Smooth muscle cell (in vitro differentiated cells): ENCODE data around the gene DNAJC7. TPM values are rescaled to one million over a fixed set of nuclear protein-coding genes. Genes with fewer than 3 reads are reported as not detected.
A peak's percentile ranks its signal among the peaks of the same experiment; 100 is the strongest.
"Not testable (repeated sequence)": the region's sequence is repeated elsewhere in the genome, so short reads cannot be mapped to it uniquely, and the experiment has no call there.

Experiments
- DNase-seq: peaks from one replicate; lab custom pipeline; 2025; ENCODE audit not compliant: unreplicated experiment; lab: John Stamatoyannopoulos, UW
- H2AFZ ChIP-seq: fragments of 200-600 bp; sonication (generic); 2 replicates; pipeline ENCODE4 v1.6.0; 2016; ENCODE audit warnings: antibody characterized with exemption, low read depth, mild to moderate bottlenecking
- H3F3A ChIP-seq: fragments of 200-600 bp; sonication (generic); 2 replicates; pipeline ENCODE4 v1.6.0; 2017; ENCODE audit warnings: antibody characterized with exemption, low read depth
- H3K27ac ChIP-seq: fragments of 200-600 bp; sonication (generic); 2 replicates; pipeline ENCODE4 v1.5.1; 2016; ENCODE audit warnings: low read depth, mild to moderate bottlenecking
- H3K27me3 ChIP-seq: fragments of 200-600 bp; sonication (generic); 2 replicates; pipeline ENCODE4 v1.6.1; 2016; ENCODE audit warnings: low read depth, mild to moderate bottlenecking
- H3K36me3 ChIP-seq: fragments of 200-600 bp; sonication (generic); 2 replicates; pipeline ENCODE4 v1.5.1; 2016; ENCODE audit warnings: low read depth
- H3K4me1 ChIP-seq: fragments of 200-600 bp; sonication (generic); 2 replicates; pipeline ENCODE4 v1.5.1; 2016; ENCODE audit warnings: low read depth
- H3K4me2 ChIP-seq: fragments of 200-600 bp; sonication (generic); 2 replicates; pipeline ENCODE4 v1.6.0; 2016; ENCODE audit warnings: mild to moderate bottlenecking
- H3K4me3 ChIP-seq: fragments of 200-600 bp; sonication (generic); 2 replicates; pipeline ENCODE4 v1.5.1; 2016; ENCODE audit warnings: mild to moderate bottlenecking
- H3K79me2 ChIP-seq: fragments of 200-600 bp; sonication (generic); 2 replicates; pipeline ENCODE4 v1.6.0; 2016; ENCODE audit warnings: low read depth, mild to moderate bottlenecking
- H3K9ac ChIP-seq: fragments of 200-600 bp; sonication (generic); 2 replicates; pipeline ENCODE4 v1.6.0; 2016; ENCODE audit warnings: low read depth
- H3K9me3 ChIP-seq: fragments of 200-600 bp; sonication (generic); replicated peaks from 2 replicates; pipeline ENCODE4 v1.5.1; 2016; ENCODE audit warnings: low read depth
- H4K20me1 ChIP-seq: fragments of 200-600 bp; sonication (generic); 2 replicates; pipeline ENCODE4 v1.6.0; 2016; ENCODE audit warnings: low read depth
- CTCF ChIP-seq: fragments of 200-600 bp; sonication (generic); IDR thresholded peaks from 2 replicates; pipeline ENCODE4 v1.5.1; 2017; ENCODE audit warnings: borderline replicate concordance, mild to moderate bottlenecking, antibody characterized with exemption; ENCODE audit not compliant: insufficient read depth, poor library complexity, severe bottlenecking
- WGBS: methylation state at CpG from one replicate; pipeline ENCODE4 v1.1.7; 2016; ENCODE audit warnings: low lambda C conversion rate; 5-methylcytosine and 5-hydroxymethylcytosine counted together
- polyA plus RNA-seq: library from polyadenylated mRNA; unstranded; fragments of >200 nt; fragmentation: Nextera tagmentation; extraction: Ambion mirVana; gene quantifications from 2 replicates; pipeline ENCODE4 v1.2.1, GENCODE V29; 2016
- total RNA-seq: library from RNA; depleted of rRNA; stranded (reverse); fragments of >200 nt; gene quantifications from 2 replicates; pipeline ENCODE4 v1.2.3, GENCODE V29; 2014

The DNAJC7 gene
- total and polyA plus RNA-seq, 2 experiments from 2014 or later = 44.5 to 44.7 TPM

- no peak overlapping the region for H2AFZ ChIP-seq
- 95% methylated on average over 6 of the region's 6 CpGs for WGBS
Measured at GRCh38 chr17:41935641-41936040, 81.6 kb downstream of the DNAJC7 start.

GRCh38 chr17:41932816-41933389 lies 84.3 kb downstream of the DNAJC7 start:
- Histone ChIP-seq H3K4me1 (peaks cover 5% of the 10 kb centered on the region), H2AFZ (no peak overlapping the region), H4K20me1 (no peaks in the 10 kb centered on the region), H3K4me3 (no peak overlapping the region), H3K9me3 (no peaks in the 10 kb centered on the region), H3K27me3 (no peaks in the 10 kb centered on the region), H3K4me2 (no peak overlapping the region), H3K27ac (no peak overlapping the region), H3F3A (peaks cover 8% of the 10 kb centered on the region), H3K9ac (no peak overlapping the region), H3K36me3 (no peaks in the 10 kb centered on the region), H3K79me2 (peaks cover 6% of the 10 kb centered on the region)
- no peak for TF ChIP-seq CTCF
- no peak for DNase-seq
- WGBS = 60% methylated on average over 2 of the region's 2 CpGs

More at GRCh38 chr17:41935641-41936040, 81.6 kb downstream of the DNAJC7 start:
- no peaks in the 10 kb centered on the region for H3K4me1 ChIP-seq
- H3K4me3 ChIP-seq = no peak overlapping the region
- H3K36me3 ChIP-seq = no peaks in the 10 kb centered on the region
- DNase-seq = no peak
- H3K79me2 ChIP-seq = no peaks in the 10 kb centered on the region
- no peaks in the 10 kb centered on the region for H4K20me1 ChIP-seq
- no peak overlapping the region for H3K27ac ChIP-seq
- H3K4me2 ChIP-seq = no peak overlapping the region
- no peak overlapping the region for H3K9ac ChIP-seq
- H3K9me3 ChIP-seq = no peaks in the 10 kb centered on the region
- H3F3A ChIP-seq = no peaks in the 10 kb centered on the region
- no peaks in the 10 kb centered on the region for H3K27me3 ChIP-seq
- TF ChIP-seq CTCF = no peak

DNA sequence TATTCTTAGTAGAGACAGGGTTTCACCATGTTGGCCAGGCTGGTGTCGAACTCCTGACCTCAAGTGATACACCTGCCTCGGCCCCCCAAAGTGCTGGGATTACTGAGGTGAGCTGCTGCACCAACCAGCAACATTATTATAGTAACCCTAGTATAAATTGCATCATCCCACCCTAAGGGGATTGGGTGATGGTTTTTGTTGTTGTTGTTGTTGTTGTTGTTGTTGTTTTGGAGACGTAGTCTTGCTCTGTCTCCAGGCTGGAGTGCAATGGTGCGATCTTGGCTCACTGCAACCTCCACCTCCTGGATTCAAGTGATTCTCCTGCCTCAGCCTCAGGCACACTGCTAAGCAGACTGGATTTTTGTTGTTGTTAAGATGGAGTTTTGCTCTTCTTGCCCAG lies 85.5 kb downstream of the DNAJC7 start:
- not testable (repeated sequence) for H3K79me2 ChIP-seq, H3K9me3 ChIP-seq, H3K27ac ChIP-seq, H2AFZ ChIP-seq, H3K27me3 ChIP-seq, H3K4me1 ChIP-seq, H3K9ac ChIP-seq, H3F3A ChIP-seq, DNase-seq, H3K4me3 ChIP-seq, H4K20me1 ChIP-seq, H3K4me2 ChIP-seq, H3K36me3 ChIP-seq
- 95% methylated on average over 4 of the region's 4 CpGs for WGBS

GRCh38 chr17:41930833-41931156 lies 86.4 kb downstream of the DNAJC7 start:
- DNase-seq, H3K36me3 ChIP-seq, H3K27me3 ChIP-seq, H3K4me1 ChIP-seq, H4K20me1 ChIP-seq, H3K9me3 ChIP-seq, H3K79me2 ChIP-seq, H3F3A ChIP-seq: not testable (repeated sequence)
- peak overlapping the region; percentile 89 for H3K9ac ChIP-seq
- WGBS = 59% methylated on average over 16 of the region's 18 CpGs
- peak overlapping the region; percentile 83 for H2AFZ ChIP-seq
- peak overlapping the region; percentile 67 for H3K4me3 ChIP-seq
- H3K27ac ChIP-seq = peak overlapping the region; percentile 87
- H3K4me2 ChIP-seq = peak overlapping the region; percentile 87
